SK-N-SH (cell line): ENCODE data around the gene RPGRIP1L.

Experiments
- RCOR1 ChIP-seq: fragments of 150-350 bp; IDR thresholded peaks from 2 replicates; pipeline ENCODE4 v1.6.1; 2017; ENCODE audit warnings: antibody characterized with exemption, low read length
- RXRA ChIP-seq: IDR thresholded peaks from 2 replicates; pipeline ENCODE4 v1.4.0; 2012; ENCODE audit warnings: low read depth, mild to moderate bottlenecking, borderline replicate concordance
- USF2 ChIP-seq: fragments of 150-350 bp; IDR thresholded peaks from 2 replicates; pipeline ENCODE4 v1.6.1; 2017; ENCODE audit warnings: antibody characterized with exemption, low read length, low read depth, borderline replicate concordance
- TF ChIP-seq, protein P1 (sequence below): fragments of 200-600 bp; sonication (generic); IDR thresholded peaks from 2 replicates; pipeline ENCODE4 v1.6.1; 2017; ENCODE audit warnings: antibody characterized with exemption, mild to moderate bottlenecking, moderate library complexity

DNA sequence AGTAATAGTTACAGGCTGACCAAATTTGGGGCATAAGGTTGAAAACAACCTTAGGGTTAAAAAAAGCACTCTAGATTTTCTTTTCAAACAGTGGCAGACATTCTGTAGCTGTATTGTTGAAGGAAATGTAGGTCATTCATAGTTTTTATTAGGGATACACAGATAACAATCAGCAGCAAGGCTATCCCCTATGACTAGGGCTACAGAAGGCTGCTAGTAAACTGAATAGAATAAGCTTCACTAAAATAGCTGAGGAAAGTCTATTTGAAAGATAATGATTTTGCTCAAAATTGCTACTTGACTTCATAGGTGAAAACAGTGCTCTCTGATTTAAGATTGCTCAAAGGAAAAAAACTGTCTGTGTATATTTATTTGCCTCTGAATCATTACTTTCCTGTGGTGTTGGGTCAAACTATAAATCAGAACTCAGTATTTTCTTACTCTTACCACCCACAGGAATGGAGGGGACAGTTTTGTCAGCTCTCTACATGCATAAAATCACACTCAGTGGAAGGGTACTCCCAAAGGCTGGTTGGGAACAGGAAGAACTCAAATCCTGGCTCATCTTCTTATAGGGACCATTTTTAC lies 24.8 kb downstream of the RPGRIP1L start:
- TF ChIP-seq, protein P1, sequence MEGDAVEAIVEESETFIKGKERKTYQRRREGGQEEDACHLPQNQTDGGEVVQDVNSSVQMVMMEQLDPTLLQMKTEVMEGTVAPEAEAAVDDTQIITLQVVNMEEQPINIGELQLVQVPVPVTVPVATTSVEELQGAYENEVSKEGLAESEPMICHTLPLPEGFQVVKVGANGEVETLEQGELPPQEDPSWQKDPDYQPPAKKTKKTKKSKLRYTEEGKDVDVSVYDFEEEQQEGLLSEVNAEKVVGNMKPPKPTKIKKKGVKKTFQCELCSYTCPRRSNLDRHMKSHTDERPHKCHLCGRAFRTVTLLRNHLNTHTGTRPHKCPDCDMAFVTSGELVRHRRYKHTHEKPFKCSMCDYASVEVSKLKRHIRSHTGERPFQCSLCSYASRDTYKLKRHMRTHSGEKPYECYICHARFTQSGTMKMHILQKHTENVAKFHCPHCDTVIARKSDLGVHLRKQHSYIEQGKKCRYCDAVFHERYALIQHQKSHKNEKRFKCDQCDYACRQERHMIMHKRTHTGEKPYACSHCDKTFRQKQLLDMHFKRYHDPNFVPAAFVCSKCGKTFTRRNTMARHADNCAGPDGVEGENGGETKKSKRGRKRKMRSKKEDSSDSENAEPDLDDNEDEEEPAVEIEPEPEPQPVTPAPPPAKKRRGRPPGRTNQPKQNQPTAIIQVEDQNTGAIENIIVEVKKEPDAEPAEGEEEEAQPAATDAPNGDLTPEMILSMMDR: no peak
- no peak for TF ChIP-seq USF2
- TF ChIP-seq RCOR1: no peak
- TF ChIP-seq RXRA: no peak
